Activated CD8-positive, alpha-beta T cell treated with anti-CD3 and anti-CD28 coated beads for 36 hours (primary cell): ENCODE data around the gene ACTRT2. TPM values are rescaled to one million over a fixed set of nuclear protein-coding genes. Genes with fewer than 3 reads are reported as not detected.

ENCODE experiments used
- ATAC-seq: fragments of 200-7000 bp; cut with Tn5 transposase; one replicate; pipeline ENCODE4 v1.10.0; 2021; ENCODE audit warnings: mild to moderate bottlenecking, moderate library complexity
- CTCF ChIA-PET: fragments of 350-600 bp; sonication (Branson Sonifier 250); formaldehyde crosslinking; loops from one replicate; lab custom pipeline; 2021; ENCODE audit warnings: antibody characterized with exemption; lab: Charles Lee
- POLR2A ChIA-PET: fragments of 350-600 bp; sonication (Branson Sonifier 250); formaldehyde crosslinking; loops from one replicate; lab custom pipeline; 2021; ENCODE audit warnings: antibody characterized with exemption; lab: Charles Lee
- DNase-seq: peaks from one replicate; pipeline ENCODE4 v3.0.0-alpha.2; 2020
- H3K27ac Mint-ChIP-seq: one replicate; pipeline ENCODE4 v1.8.0; 2021; ENCODE audit warnings: mild to moderate bottlenecking, mixed read lengths
- H3K27me3 Mint-ChIP-seq: one replicate; pipeline ENCODE4 v1.8.0; 2021; ENCODE audit warnings: mixed read lengths
- H3K36me3 Mint-ChIP-seq: one replicate; pipeline ENCODE4 v1.8.0; 2021; ENCODE audit warnings: low read depth, mixed read lengths
- H3K4me1 Mint-ChIP-seq: one replicate; pipeline ENCODE4 v1.8.0; 2021; ENCODE audit warnings: low read depth, mixed read lengths
- H3K4me3 Mint-ChIP-seq: one replicate; pipeline ENCODE4 v1.8.0; 2021; ENCODE audit warnings: mild to moderate bottlenecking, moderate library complexity, mixed read lengths
- H3K9me3 Mint-ChIP-seq: one replicate; pipeline ENCODE4 v1.8.0; 2021; ENCODE audit warnings: mixed read lengths
- CTCF ChIP-seq: fragments of 200-600 bp; IDR thresholded peaks from one replicate; pipeline ENCODE4 v1.8.0; 2022; ENCODE audit warnings: antibody characterized with exemption, mild to moderate bottlenecking
- intact Hi-C: fragments of 100-400 bp; cut with micrococcal nuclease; formaldehyde crosslinking; loops from one replicate; pipeline ENCODE4 v1.10.0; 2022
- total RNA-seq, 2 experiments: library from RNA; stranded (reverse); gene quantifications; one replicate each; pipeline ENCODE4 v1.2.3, GENCODE V29; 2021

Gene ACTRT2
- total RNA-seq, 2 experiments from 2014 or later = not detected

- Mint-ChIP-seq H3K27ac (no peak overlapping the region), H3K4me3 (no peak overlapping the region), H3K9me3 (no peaks in the 10 kb centered on the region), H3K27me3 (no peaks in the 10 kb centered on the region), H3K4me1 (peaks cover 19% of the 10 kb centered on the region), H3K36me3 (no peaks in the 10 kb centered on the region)
- no peak for DNase-seq
- POLR2A ChIA-PET = no interaction called here
- ATAC-seq = no peak
- intact Hi-C loops = no loop called here
- TF ChIP-seq CTCF = no peak
- CTCF ChIA-PET = no interaction called here
These were observed 12.9 kb downstream of the ACTRT2 start for GRCh38 chr1:3034162-3034561.

- peaks cover 19% of the 10 kb centered on the region for H3K4me1 Mint-ChIP-seq
- H3K9me3 Mint-ChIP-seq = no peaks in the 10 kb centered on the region
- DNase-seq (no peak), ATAC-seq (no peak)
- no peak overlapping the region for H3K27ac Mint-ChIP-seq
- no peaks in the 10 kb centered on the region for H3K27me3 Mint-ChIP-seq
- CTCF ChIA-PET = no interaction called here
- H3K36me3 Mint-ChIP-seq = no peaks in the 10 kb centered on the region
- POLR2A ChIA-PET = no interaction called here
- H3K4me3 Mint-ChIP-seq = no peak overlapping the region
- intact Hi-C loops = no loop called here
- no peak for TF ChIP-seq CTCF
These were observed 13.7 kb downstream of the ACTRT2 start for GRCh38 chr1:3034728-3035562.

- no peaks in the 10 kb centered on the region for H3K27me3 Mint-ChIP-seq
- no peak for TF ChIP-seq CTCF
- peaks cover 19% of the 10 kb centered on the region for H3K4me1 Mint-ChIP-seq
- ChIA-PET POLR2A (no interaction called here), CTCF (no interaction called here)
- no peaks in the 10 kb centered on the region for H3K36me3 Mint-ChIP-seq
- intact Hi-C loops = no loop called here
- ATAC-seq = no peak
- H3K9me3 Mint-ChIP-seq = no peaks in the 10 kb centered on the region
- H3K4me3 Mint-ChIP-seq = no peak overlapping the region
- DNase-seq = no peak
- H3K27ac Mint-ChIP-seq = no peak overlapping the region
These were observed 14.5 kb downstream of the ACTRT2 start for GRCh38 chr1:3035563-3036446.

GRCh38 chr1:3036447-3037280, 15.4 kb downstream of the ACTRT2 start:
- H3K9me3 Mint-ChIP-seq = no peaks in the 10 kb centered on the region
- H3K27me3 Mint-ChIP-seq = no peaks in the 10 kb centered on the region
- peaks cover 19% of the 10 kb centered on the region for H3K4me1 Mint-ChIP-seq
- no peak for TF ChIP-seq CTCF
- H3K36me3 Mint-ChIP-seq = no peaks in the 10 kb centered on the region
- ChIA-PET POLR2A (no interaction called here), CTCF (no interaction called here)
- no peak overlapping the region for H3K27ac Mint-ChIP-seq
- no peak overlapping the region for H3K4me3 Mint-ChIP-seq
- ATAC-seq = no peak
- intact Hi-C loops = no loop called here
- no peak for DNase-seq
